H54 (cell line): ENCODE measurements around the gene STIM1.
"Not testable (repeated sequence)": the region's sequence is repeated elsewhere in the genome, so short reads cannot be mapped to it uniquely, and the experiment has no call there.

ENCODE experiments used
- DNase-seq: peaks from one replicate; pipeline ENCODE4 v3.0.0; 2011; ENCODE audit warnings: low spot score, mixed read lengths; ENCODE audit not compliant: insufficient read length
- FAIRE-seq: peaks from 3 replicates; lab custom pipeline; 2011; peaks lifted over from hg19 to GRCh38; lab: Jason Lieb, UNC
- POLR2A ChIP-seq: IDR thresholded peaks from 2 replicates; pipeline ENCODE4 v1.6.1; 2011; ENCODE audit warnings: low read depth, mild to moderate bottlenecking, low read length

The STIM1 gene

GRCh38 chr11:3894128-3894731 lies 38.8 kb downstream of the STIM1 start:
- TF ChIP-seq POLR2A, result no peak
- DNase-seq, result no peak
- no peak for FAIRE-seq

GRCh38 chr11:3896644-3897043 lies 41.2 kb downstream of the STIM1 start:
- DNase-seq (no peak), FAIRE-seq (no peak)
- TF ChIP-seq POLR2A, result no peak

- FAIRE-seq, DNase-seq: not testable (repeated sequence)
These were observed 44.8 kb downstream of the STIM1 start for GRCh38 chr11:3900230-3900629.

- DNase-seq (no peak), FAIRE-seq (no peak)
- TF ChIP-seq POLR2A, result no peak
These were observed 46.0 kb downstream of the STIM1 start for GRCh38 chr11:3901249-3902025.

GRCh38 chr11:3902441-3902840 lies 47.0 kb downstream of the STIM1 start:
- FAIRE-seq (no peak), DNase-seq (no peak)
- TF ChIP-seq POLR2A, result no peak

- TF ChIP-seq POLR2A, result no peak
- DNase-seq (no peak), FAIRE-seq (no peak)
These were observed 47.9 kb downstream of the STIM1 start for GRCh38 chr11:3903207-3903896.

GRCh38 chr11:3904228-3904627 lies 48.8 kb downstream of the STIM1 start:
- TF ChIP-seq POLR2A, result no peak
- FAIRE-seq (no peak), DNase-seq (no peak)

- DNase-seq (peak; percentile 77), FAIRE-seq (peak; percentile 83)
- no peak for TF ChIP-seq POLR2A
These were observed 49.9 kb downstream of the STIM1 start for GRCh38 chr11:3905080-3905953.

- FAIRE-seq, result no peak
- no peak for DNase-seq
- TF ChIP-seq POLR2A, result no peak
These were observed 50.7 kb downstream of the STIM1 start for GRCh38 chr11:3906166-3906565.

- FAIRE-seq, result no peak
- no peak for TF ChIP-seq POLR2A
These were observed 52.1 kb downstream of the STIM1 start for GRCh38 chr11:3907590-3907989.

GRCh38 chr11:3909901-3910300 lies 54.4 kb downstream of the STIM1 start:
- FAIRE-seq (no peak), DNase-seq (no peak)
- TF ChIP-seq POLR2A, result no peak

More at GRCh38 chr11:3907590-3907989, 52.1 kb downstream of the STIM1 start:
- no peak for DNase-seq

- FAIRE-seq (no peak), DNase-seq (no peak)
- TF ChIP-seq POLR2A, result no peak
These were observed 56.5 kb downstream of the STIM1 start for GRCh38 chr11:3911908-3912505.

GRCh38 chr11:3913921-3914320 lies 58.5 kb downstream of the STIM1 start:
- TF ChIP-seq POLR2A, result no peak
- no peak for FAIRE-seq
- no peak for DNase-seq
